Large intestine (tissue), 12 donors: Measurements from ENCODE around the gene C12orf75. TPM values are rescaled to one million over a fixed set of nuclear protein-coding genes. Genes with fewer than 3 reads are reported as not detected.
A peak's percentile ranks its signal among the peaks of the same experiment; 100 is the strongest.

Experiments
- DNase-seq, 2 donors: peaks; one replicate each; pipeline versions ENCODE4 v3.0.0 to v3.0.0-alpha.2; 2013
- H3K27ac ChIP-seq: one replicate; pipeline ENCODE4 v1.5.1; 2013; ENCODE audit warnings: low read length
- H3K27me3 ChIP-seq: 2 replicates; pipeline ENCODE4 v1.6.1; 2013; ENCODE audit warnings: low read length; ENCODE audit not compliant: control insufficient read depth, insufficient read depth
- H3K36me3 ChIP-seq: 2 replicates; pipeline ENCODE4 v1.6.1; 2013; ENCODE audit warnings: low read length; ENCODE audit not compliant: control insufficient read depth, insufficient read depth
- H3K4me1 ChIP-seq: one replicate; pipeline ENCODE4 v1.6.1; 2013; ENCODE audit warnings: low read length; ENCODE audit not compliant: control insufficient read depth, insufficient read depth
- H3K4me3 ChIP-seq: one replicate; pipeline ENCODE4 v1.5.1; 2013; ENCODE audit warnings: low read length
- H3K9me3 ChIP-seq: one replicate; pipeline ENCODE4 v1.6.1; 2013; ENCODE audit warnings: mild to moderate bottlenecking, low read depth, low read length, moderate library complexity; ENCODE audit not compliant: control insufficient read depth
- WGBS: methylation state at CpG from one replicate; pipeline ENCODE4 v1.1.5; 2013; ENCODE audit warnings: low lambda C conversion rate; ENCODE audit not compliant: insufficient coverage; 5-methylcytosine and 5-hydroxymethylcytosine counted together
- long read RNA-seq, 11 donors: transcript quantifications; one replicate each; lab custom pipeline, GENCODE V29; 2026
- polyA plus RNA-seq: library from polyadenylated mRNA; unstranded; fragments of 120-200 nt; gene quantifications from one replicate; pipeline ENCODE4 v1.2.1, GENCODE V29; 2013

C12orf75 gene
- polyA plus RNA-seq, result 31.2 TPM
- long read RNA-seq, donor 1, transcript C12orf75-201 (6 exons, 1,366 nt), result major isoform, 17 of 21 reads
- long read RNA-seq, donor 1, partial matches to known transcripts, result 0 of 21 reads
- long read RNA-seq, donor 1, other reads (novel, unspliced or antisense), result 0 of 21 reads
- long read RNA-seq, donor 2, transcript C12orf75-201 (6 exons, 1,366 nt), result major isoform, 14 of 75 reads
- long read RNA-seq, donor 2, partial matches to known transcripts, result 45 of 75 reads
- long read RNA-seq, donor 2, other reads (novel, unspliced or antisense), result 12 of 75 reads
- long read RNA-seq, donor 3, result 0 reads
- long read RNA-seq, donor 4, partial matches to known transcripts, result 0 of 3 reads
- long read RNA-seq, donor 4, other reads (novel, unspliced or antisense), result 0 of 3 reads
- long read RNA-seq, donor 5, transcript C12orf75-201 (6 exons, 1,366 nt), result major isoform, 9 of 14 reads
- long read RNA-seq, donor 5, partial matches to known transcripts, result 0 of 14 reads
- long read RNA-seq, donor 5, other reads (novel, unspliced or antisense), result 0 of 14 reads
- long read RNA-seq, donor 6, transcript C12orf75-201 (6 exons, 1,366 nt), result major isoform, 20 of 26 reads
- long read RNA-seq, donor 6, partial matches to known transcripts, result 0 of 26 reads
- long read RNA-seq, donor 6, other reads (novel, unspliced or antisense), result 0 of 26 reads
- long read RNA-seq, donor 7, transcript C12orf75-208 (5 exons, 1,329 nt), result minor isoform, 5 of 24 reads
- long read RNA-seq, donor 7, transcript C12orf75-201 (6 exons, 1,366 nt), result major isoform, 19 of 24 reads
- long read RNA-seq, donor 7, partial matches to known transcripts, result 0 of 24 reads
- long read RNA-seq, donor 7, other reads (novel, unspliced or antisense), result 0 of 24 reads
- long read RNA-seq, donor 8, transcript C12orf75-201 (6 exons, 1,366 nt), result major isoform, 21 of 24 reads
- long read RNA-seq, donor 8, partial matches to known transcripts, result 0 of 24 reads
- long read RNA-seq, donor 8, other reads (novel, unspliced or antisense), result 0 of 24 reads
- long read RNA-seq, donor 9, transcript C12orf75-208 (5 exons, 1,329 nt), result minor isoform, 10 of 29 reads
- long read RNA-seq, donor 9, transcript C12orf75-201 (6 exons, 1,366 nt), result major isoform, 17 of 29 reads
- long read RNA-seq, donor 9, partial matches to known transcripts, result 0 of 29 reads
- long read RNA-seq, donor 9, other reads (novel, unspliced or antisense), result 0 of 29 reads
- long read RNA-seq, donor 10, transcript C12orf75-208 (5 exons, 1,329 nt), result minor isoform, 11 of 53 reads
- long read RNA-seq, donor 10, transcript C12orf75-201 (6 exons, 1,366 nt), result major isoform, 29 of 53 reads
- long read RNA-seq, donor 10, partial matches to known transcripts, result 9 of 53 reads
- long read RNA-seq, donor 10, other reads (novel, unspliced or antisense), result 0 of 53 reads
- long read RNA-seq, donor 11, transcript C12orf75-201 (6 exons, 1,366 nt), result major isoform, 20 of 46 reads
- long read RNA-seq, donor 11, partial matches to known transcripts, result 14 of 46 reads
- long read RNA-seq, donor 11, other reads (novel, unspliced or antisense), result 7 of 46 reads

- peak within 1 kb of the TSS; percentile 70 for H3K4me3 ChIP-seq
- H3K27me3 ChIP-seq, result no peaks in the 10 kb centered on the region
- WGBS, result no CpG with 5 or more reads among the region's 66 CpGs
- peak within 1 kb of the TSS; percentile 44 for H3K27ac ChIP-seq
- peak; percentile 65 to 81 for DNase-seq
- H3K36me3 ChIP-seq, result no peaks in the 10 kb centered on the region
- H3K4me1 ChIP-seq, result peaks cover 10% of the 10 kb centered on the region
- no peaks in the 10 kb centered on the region for H3K9me3 ChIP-seq
These were observed at the start of gene C12orf75 for GRCh38 chr12:105330283-105330930. C12orf75 (plus strand) TSS chr12:105330691; CDS start chr12:105330892, 201 bp downstream.

DNA sequence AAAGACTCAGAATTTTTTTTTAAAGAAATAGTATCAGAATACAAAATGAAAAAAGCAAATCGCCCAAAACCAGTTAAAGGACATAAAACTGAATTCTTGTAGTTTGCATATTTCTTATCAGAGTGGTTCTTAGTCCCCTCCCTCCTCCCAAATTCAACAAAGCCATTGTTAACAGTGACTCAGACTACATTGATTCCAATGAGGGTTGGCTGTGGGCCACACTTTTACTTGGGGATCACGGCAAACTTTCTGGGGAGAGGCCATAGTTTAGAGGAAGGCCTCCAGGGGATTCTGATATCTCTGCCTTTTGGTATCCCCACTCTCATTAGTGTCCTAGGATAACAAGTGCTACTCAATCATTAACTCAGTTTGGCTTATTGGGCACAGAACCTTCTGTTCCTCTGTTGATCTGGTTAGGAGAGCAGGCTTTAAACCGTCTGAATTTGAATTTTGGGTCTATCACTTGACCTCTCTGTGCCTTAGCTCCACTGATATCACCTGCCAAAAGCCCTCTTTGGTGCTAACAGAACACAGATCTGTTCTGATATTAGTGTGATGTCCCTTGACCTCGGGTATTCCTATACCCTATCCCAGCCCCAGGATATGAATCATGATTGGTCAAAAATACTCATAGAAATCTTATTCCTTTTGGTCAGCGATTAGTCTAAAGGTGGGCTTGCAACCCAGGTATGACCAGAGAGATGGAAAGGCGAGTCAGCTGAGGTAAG is 49.4 kb upstream of the C12orf75 start:
- DNase-seq, result peak in 1 of 2 donors; percentile 19
- Histone ChIP-seq H3K36me3 (no peaks in the 10 kb centered on the region), H3K27ac (no peak overlapping the region), H3K4me1 (peaks cover 21% of the 10 kb centered on the region), H3K9me3 (no peaks in the 10 kb centered on the region), H3K4me3 (no peak overlapping the region), H3K27me3 (no peaks in the 10 kb centered on the region)
- WGBS, result no CpG with 5 or more reads among the region's 6 CpGs

DNA sequence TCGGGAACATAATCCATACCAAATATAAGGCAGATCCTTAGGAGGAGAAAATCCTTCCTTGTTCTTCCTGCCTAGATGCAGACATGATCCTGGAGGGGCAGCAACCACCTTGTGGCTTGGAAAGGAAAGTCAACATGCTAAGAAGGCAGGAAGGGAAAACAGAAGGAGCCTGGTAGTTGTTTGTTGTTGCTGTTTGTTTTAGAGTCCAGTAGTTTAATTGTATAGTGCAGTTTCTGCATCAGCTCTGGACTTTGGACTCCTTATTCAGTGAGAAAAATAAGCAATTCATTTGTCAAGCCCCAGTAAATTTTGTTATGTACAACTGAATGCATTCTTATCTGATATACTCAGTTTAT is 48.8 kb upstream of the C12orf75 start:
- Histone ChIP-seq H3K9me3 (no peaks in the 10 kb centered on the region), H3K4me1 (peaks cover 21% of the 10 kb centered on the region), H3K27ac (no peak overlapping the region), H3K27me3 (no peaks in the 10 kb centered on the region), H3K4me3 (no peak overlapping the region), H3K36me3 (no peaks in the 10 kb centered on the region)
- DNase-seq, result peak; percentile 11 to 58
- WGBS, result no CpG with 5 or more reads among the region's 1 CpG

DNA sequence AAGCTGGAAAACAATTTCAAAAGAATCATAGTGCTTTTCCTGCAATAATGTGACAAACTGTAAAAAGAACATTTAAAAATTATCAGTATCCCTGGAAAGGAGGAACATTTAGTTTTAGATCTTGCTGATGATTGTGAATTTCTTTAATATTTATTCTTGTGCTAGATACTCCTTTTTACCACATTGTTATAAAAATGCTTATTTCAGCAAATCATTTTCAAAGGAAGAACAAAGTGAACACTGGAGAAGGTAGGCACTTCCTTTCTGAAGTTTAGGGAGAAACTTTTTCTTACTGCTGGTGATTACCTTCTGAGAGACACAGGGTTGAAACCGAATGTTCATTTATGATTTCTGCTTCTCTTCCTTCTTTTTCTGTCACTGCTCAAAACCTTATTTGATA is 45.1 kb upstream of the C12orf75 start:
- Histone ChIP-seq H3K36me3 (no peaks in the 10 kb centered on the region), H3K9me3 (no peaks in the 10 kb centered on the region), H3K27ac (no peak overlapping the region), H3K4me1 (peaks cover 9% of the 10 kb centered on the region), H3K4me3 (no peak overlapping the region), H3K27me3 (no peaks in the 10 kb centered on the region)
- no CpG with 5 or more reads among the region's 1 CpG for WGBS
- DNase-seq, result no peak

GRCh38 chr12:105287408-105287807 is 43.1 kb upstream of the C12orf75 start:
- Histone ChIP-seq H3K4me3 (no peak overlapping the region), H3K36me3 (no peaks in the 10 kb centered on the region), H3K27ac (no peak overlapping the region), H3K27me3 (no peaks in the 10 kb centered on the region), H3K4me1 (no peaks in the 10 kb centered on the region), H3K9me3 (no peaks in the 10 kb centered on the region)
- DNase-seq, result no peak
- no CpG with 5 or more reads among the region's 1 CpG for WGBS

GRCh38 chr12:105288311-105288996 is 42.0 kb upstream of the C12orf75 start:
- Histone ChIP-seq H3K9me3 (no peaks in the 10 kb centered on the region), H3K27ac (no peak overlapping the region), H3K4me1 (no peaks in the 10 kb centered on the region), H3K4me3 (no peak overlapping the region), H3K36me3 (no peaks in the 10 kb centered on the region), H3K27me3 (no peaks in the 10 kb centered on the region)
- no CpG with 5 or more reads among the region's 3 CpGs for WGBS
- DNase-seq, result no peak

DNA sequence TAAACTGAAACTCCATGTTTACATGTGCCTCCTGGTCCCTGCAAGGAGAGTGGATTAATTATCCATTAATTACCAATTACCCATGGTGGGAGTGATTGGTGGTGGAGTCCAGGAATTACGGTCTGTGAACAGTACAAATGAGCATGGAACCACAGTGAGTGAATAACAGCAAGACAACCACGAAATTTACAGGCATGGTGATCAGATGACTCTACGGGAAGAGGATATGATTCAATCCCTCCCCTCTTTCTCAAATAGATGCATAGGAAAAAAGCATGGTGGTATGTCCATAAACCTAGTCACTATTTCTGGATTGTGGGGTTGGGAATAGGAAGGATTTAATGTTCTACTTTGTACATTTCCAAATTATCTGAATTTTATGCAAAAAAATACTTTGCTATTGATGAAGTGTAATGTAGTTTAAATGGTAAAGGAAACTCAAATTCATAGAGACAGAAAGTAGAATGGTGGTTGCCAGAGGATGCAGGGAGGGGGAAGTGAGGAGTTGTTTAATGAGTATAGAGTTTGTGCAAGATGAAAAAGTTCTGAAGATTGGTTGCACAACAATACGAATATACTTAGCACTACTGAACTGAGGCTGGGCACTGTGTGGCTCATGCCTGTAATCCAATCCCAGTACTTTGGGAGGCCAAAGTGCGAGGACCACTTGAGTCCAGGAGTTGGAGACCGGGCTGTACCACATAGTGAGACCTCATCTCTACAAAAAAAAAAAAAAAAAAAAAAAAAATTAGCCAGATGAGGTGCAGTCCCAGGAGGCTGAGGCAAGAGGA is 41.2 kb upstream of the C12orf75 start:
- H3K27me3 ChIP-seq, result no peaks in the 10 kb centered on the region
- no peaks in the 10 kb centered on the region for H3K36me3 ChIP-seq
- WGBS, result no CpG with 5 or more reads among the region's 6 CpGs
- no peak overlapping the region for H3K4me3 ChIP-seq
- H3K27ac ChIP-seq, result no peak overlapping the region
- no peak for DNase-seq
- H3K4me1 ChIP-seq, result no peaks in the 10 kb centered on the region
- H3K9me3 ChIP-seq, result no peaks in the 10 kb centered on the region

DNA sequence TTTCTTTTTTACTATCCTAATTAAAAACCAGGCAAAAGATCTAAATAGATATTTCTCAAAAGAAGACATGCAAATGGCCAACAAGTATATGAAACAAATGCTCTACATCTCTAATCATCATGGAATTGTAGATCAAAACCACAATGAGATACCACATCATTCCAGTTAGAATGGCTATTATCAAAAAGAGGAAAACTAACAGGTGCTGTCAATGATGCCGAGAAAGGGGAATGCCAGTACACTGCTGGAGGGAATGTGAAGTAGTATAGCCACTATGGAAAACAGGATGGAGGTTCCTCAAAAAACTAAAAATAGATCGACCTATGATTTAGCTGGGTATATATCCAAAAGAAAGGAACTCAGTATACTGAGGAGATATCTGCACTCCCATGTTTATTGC is 39.0 kb upstream of the C12orf75 start:
- Histone ChIP-seq H3K4me3 (no peak overlapping the region), H3K27ac (no peak overlapping the region), H3K9me3 (no peaks in the 10 kb centered on the region), H3K27me3 (no peaks in the 10 kb centered on the region), H3K4me1 (peaks cover 4% of the 10 kb centered on the region), H3K36me3 (no peaks in the 10 kb centered on the region)
- 100% methylated on average over 2 of the region's 2 CpGs for WGBS
- no peak for DNase-seq
